HEK293T (cell line): ENCODE measurements around the gene RIPOR2.

Experiments
- ARNT ChIP-seq: fragments of 450-650 bp; IDR thresholded peaks from 2 replicates; pipeline ENCODE4 v1.6.1; 2017; ENCODE audit warnings: mild to moderate bottlenecking
- ELF4 ChIP-seq: fragments of 450-650 bp; IDR thresholded peaks from 2 replicates; pipeline ENCODE4 v1.6.1; 2017; ENCODE audit warnings: antibody characterized with exemption
- FOXM1 ChIP-seq: fragments of 450-650 bp; IDR thresholded peaks from 2 replicates; pipeline ENCODE4 v1.6.1; 2017; ENCODE audit warnings: mild to moderate bottlenecking, borderline replicate concordance
- HDGF ChIP-seq: fragments of 450-650 bp; IDR thresholded peaks from 2 replicates; pipeline ENCODE4 v1.6.1; 2017; ENCODE audit warnings: antibody characterized with exemption, borderline replicate concordance
- L3MBTL2 ChIP-seq: fragments of 450-650 bp; conservative IDR thresholded peaks from 2 replicates; pipeline ENCODE4 v1.6.1; 2016; ENCODE audit warnings: mild to moderate bottlenecking
- LEF1 ChIP-seq: fragments of 450-650 bp; IDR thresholded peaks from 2 replicates; pipeline ENCODE4 v1.6.1; 2017; ENCODE audit warnings: mild to moderate bottlenecking, borderline replicate concordance
- SP1 ChIP-seq: fragments of 450-650 bp; IDR thresholded peaks from 2 replicates; pipeline ENCODE4 v1.6.1; 2017
- ZNF384 ChIP-seq: fragments of 450-650 bp; IDR thresholded peaks from 2 replicates; pipeline ENCODE4 v1.6.1; 2016

GRCh38 chr6:24922814-24923213 lies 12.9 kb downstream of the RIPOR2 start:
- TF ChIP-seq ZNF384: no peak
- no peak for TF ChIP-seq ARNT
- TF ChIP-seq SP1: no peak
- TF ChIP-seq LEF1: no peak
- no peak for TF ChIP-seq HDGF
- TF ChIP-seq L3MBTL2: no peak
- TF ChIP-seq ELF4: no peak
- TF ChIP-seq FOXM1: no peak
